Neuronal stem cell (in vitro differentiated cells): ENCODE results near the gene SPRTN.
A peak's percentile ranks its signal among the peaks of the same experiment; 100 is the strongest.

Experiments used
- DNase-seq: peaks from one replicate; pipeline ENCODE4 v3.0.0-alpha.2; 2013; ENCODE audit warnings: low spot score
- H2AFZ ChIP-seq: one replicate; pipeline ENCODE4 v1.6.1; 2013; ENCODE audit warnings: mild to moderate bottlenecking, low read length, inconsistent platforms
- H2AK5ac ChIP-seq: 2 replicates; pipeline ENCODE4 v1.6.1; 2013; ENCODE audit warnings: low read depth, mild to moderate bottlenecking, inconsistent platforms, low read length, moderate library complexity, mixed read lengths
- H2BK120ac ChIP-seq: 2 replicates; pipeline ENCODE4 v1.6.1; 2013; ENCODE audit warnings: low read depth, mild to moderate bottlenecking, inconsistent platforms, low read length, moderate library complexity, mixed read lengths
- H2BK12ac ChIP-seq: one replicate; pipeline ENCODE4 v1.6.1; 2013; ENCODE audit warnings: low read length, inconsistent platforms
- H2BK15ac ChIP-seq: 2 replicates; pipeline ENCODE4 v1.6.1; 2013; ENCODE audit warnings: mild to moderate bottlenecking, low read length, inconsistent platforms, mixed read lengths
- H2BK5ac ChIP-seq: one replicate; pipeline ENCODE4 v1.6.1; 2013; ENCODE audit warnings: inconsistent platforms, mild to moderate bottlenecking, low read length, moderate library complexity
- H3K14ac ChIP-seq: one replicate; pipeline ENCODE4 v1.6.1; 2013; ENCODE audit warnings: low read length, inconsistent platforms
- H3K18ac ChIP-seq: 2 replicates; pipeline ENCODE4 v1.6.1; 2013; ENCODE audit warnings: low read length, inconsistent platforms
- H3K23ac ChIP-seq: 2 replicates; pipeline ENCODE4 v1.6.1; 2013; ENCODE audit warnings: low read depth, mild to moderate bottlenecking, mixed read lengths, low read length, inconsistent platforms; ENCODE audit not compliant: poor library complexity
- H3K27ac ChIP-seq: replicated peaks from 3 replicates; pipeline ENCODE4 v1.5.1; 2013; ENCODE audit warnings: low read length, inconsistent platforms
- H3K27me3 ChIP-seq, 3 experiments: 2 replicates each; pipeline ENCODE4 v1.6.1; 2013; ENCODE audit warnings: low read length in 3 of 3, mild to moderate bottlenecking in 2 of 3, inconsistent platforms in 1 of 3, low read depth in 1 of 3, mixed read lengths in 1 of 3, moderate library complexity in 1 of 3; ENCODE audit not compliant: control insufficient read depth in 3 of 3, insufficient read depth in 3 of 3
- H3K36me3 ChIP-seq, 2 donors: replicated peaks in 1 of 2; 2 replicates each; pipeline ENCODE4 v1.6.1; 2013; ENCODE audit warnings: low read length in 2 of 2; ENCODE audit not compliant: control insufficient read depth in 2 of 2, insufficient read depth in 2 of 2
- H3K4ac ChIP-seq: 2 replicates; pipeline ENCODE4 v1.6.1; 2013; ENCODE audit warnings: inconsistent platforms, mild to moderate bottlenecking, low read length, moderate library complexity
- H3K4me1 ChIP-seq, 2 donors: 1 replicate in 1 of 2; 2 replicates in 1 of 2; pipeline ENCODE4 v1.6.1; 2013; ENCODE audit warnings: low read length in 2 of 2, low read depth in 1 of 2; ENCODE audit not compliant: control insufficient read depth in 2 of 2, insufficient read depth in 1 of 2
- H3K4me2 ChIP-seq: one replicate; pipeline ENCODE4 v1.6.1; 2013; ENCODE audit warnings: mild to moderate bottlenecking, low read length, inconsistent platforms; ENCODE audit not compliant: insufficient read depth, poor library complexity, severe bottlenecking
- H3K4me3 ChIP-seq, 2 donors: 2 replicates each; pipeline ENCODE4 v1.5.1; 2013; ENCODE audit warnings: low read length in 2 of 2, mild to moderate bottlenecking in 2 of 2, inconsistent platforms in 1 of 2, moderate library complexity in 1 of 2
- H3K79me1 ChIP-seq: one replicate; pipeline ENCODE4 v1.6.1; 2013; ENCODE audit warnings: low read depth, mild to moderate bottlenecking, inconsistent platforms, low read length, moderate library complexity
- H3K9ac ChIP-seq: one replicate; pipeline ENCODE4 v1.6.1; 2013; ENCODE audit warnings: mild to moderate bottlenecking, low read depth, low read length, inconsistent platforms; ENCODE audit not compliant: poor library complexity
- H3K9me3 ChIP-seq, 2 donors: replicated peaks in 1 of 2; 2 replicates each; pipeline versions ENCODE3 to v1.6.1; 2013; ENCODE audit warnings: low read length in 2 of 2, mild to moderate bottlenecking in 2 of 2, inconsistent platforms in 1 of 2, low read depth in 1 of 2, mixed read lengths in 1 of 2, moderate library complexity in 1 of 2; ENCODE audit not compliant: control insufficient read depth in 2 of 2, insufficient read depth in 1 of 2
- H4K8ac ChIP-seq: one replicate; pipeline ENCODE4 v1.6.1; 2013; ENCODE audit warnings: low read depth, mild to moderate bottlenecking, inconsistent platforms, low read length, moderate library complexity
- H4K91ac ChIP-seq: one replicate; pipeline ENCODE4 v1.6.1; 2013; ENCODE audit warnings: low read length, low read depth, mild to moderate bottlenecking, inconsistent platforms; ENCODE audit not compliant: poor library complexity
- WGBS, 2 donors: extraction: QIAGEN DNeasy Blood & Tissue Kit; methylation state at CpG; one replicate each; pipeline ENCODE4 v1.1.7; 2013; ENCODE audit warnings: missing lambda C conversion rate in 2 of 2, mixed read lengths in 1 of 2; ENCODE audit not compliant: insufficient read length in 2 of 2, insufficient replicate concordance in 1 of 2; ENCODE audit errors: extremely low coverage in 2 of 2; 5-methylcytosine and 5-hydroxymethylcytosine counted together

The SPRTN gene

DNA sequence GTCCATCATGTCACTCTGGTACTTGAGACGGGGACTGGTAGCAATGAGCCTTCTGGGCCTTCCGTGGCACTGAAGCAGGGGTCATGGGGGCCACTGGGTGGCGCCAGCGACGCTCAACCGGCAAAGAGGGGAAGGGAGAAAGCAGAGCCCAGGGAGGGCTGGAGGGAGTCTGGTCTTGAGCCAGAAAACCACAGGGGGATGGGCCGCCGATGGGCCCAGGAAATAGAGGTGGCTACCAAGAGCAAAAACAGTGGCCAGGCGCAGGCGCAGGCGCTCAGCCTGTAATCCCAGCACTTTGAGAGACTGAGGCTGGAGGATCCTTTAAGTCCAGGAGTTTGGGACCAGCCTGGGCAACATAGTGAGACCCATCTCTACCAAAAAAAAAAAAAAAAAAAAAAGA lies 22.2 kb upstream of the SPRTN start:
- Histone ChIP-seq H4K91ac (no peak overlapping the region), H2BK12ac (no peak overlapping the region), H3K18ac (no peak overlapping the region), H3K9ac (no peak overlapping the region), H2BK15ac (no peak overlapping the region), H3K27me3 (no peaks in the 10 kb centered on the region), H3K4ac (no peak overlapping the region), H3K4me2 (no peak overlapping the region), H3K4me1 (no peaks in the 10 kb centered on the region), H4K8ac (no peak overlapping the region), H2BK5ac (no peak overlapping the region), H2BK120ac (no peak overlapping the region), H2AFZ (no peak overlapping the region), H3K23ac (no peak overlapping the region), H3K36me3 (no peaks in the 10 kb centered on the region), H2AK5ac (no peak overlapping the region), H3K9me3 (no peaks in the 10 kb centered on the region), H3K79me1 (no peaks in the 10 kb centered on the region), H3K27ac (no peak overlapping the region), H3K4me3 (no peak overlapping the region), H3K14ac (no peak overlapping the region)
- WGBS, 2 donors: no CpG with 5 or more reads among the region's 11 CpGs
- DNase-seq: peak; percentile 12

DNA sequence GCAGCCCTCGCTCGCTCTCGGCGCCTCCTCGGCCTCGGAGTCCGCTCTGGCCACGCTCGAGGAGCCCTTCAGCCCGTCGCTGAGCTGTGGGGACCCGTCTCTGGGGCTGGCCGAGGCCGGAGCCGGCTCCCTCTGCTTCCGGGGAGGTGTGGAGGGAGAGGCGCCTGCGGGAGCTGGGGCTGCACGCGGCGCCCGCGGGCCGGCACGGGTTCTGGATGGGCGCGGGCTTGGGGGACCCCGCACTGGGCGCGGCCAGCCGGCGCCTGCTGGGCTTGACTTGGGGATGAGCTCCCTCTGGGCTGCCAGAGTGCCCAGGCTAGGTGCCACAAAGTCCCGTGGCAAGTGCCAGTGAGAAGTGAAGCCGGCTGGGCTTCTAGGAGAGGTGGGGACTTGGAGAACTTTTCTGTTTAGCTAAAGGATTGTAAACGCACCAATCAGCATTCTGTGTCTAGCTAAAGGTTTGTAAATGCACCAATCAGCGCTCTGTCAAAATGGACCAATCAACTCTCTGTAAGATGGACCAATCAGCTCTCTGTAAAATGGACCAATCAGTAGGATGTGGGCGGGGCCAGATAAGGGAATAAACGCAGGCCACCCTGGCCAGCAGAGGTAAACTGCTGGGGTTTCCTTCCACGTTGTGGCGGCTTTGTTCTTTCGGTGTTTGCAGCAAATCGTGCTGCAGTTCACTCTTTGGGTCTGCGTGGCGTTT lies 20.6 kb upstream of the SPRTN start:
- no peak overlapping the region for H2BK12ac ChIP-seq
- no peak overlapping the region for H3K14ac ChIP-seq
- no peak overlapping the region for H2AK5ac ChIP-seq
- no peak overlapping the region for H3K9ac ChIP-seq
- no peak overlapping the region for H3K4me3 ChIP-seq
- H3K4ac ChIP-seq: no peak overlapping the region
- no CpG with 5 or more reads among the region's 44 CpGs for WGBS, 2 donors
- H3K18ac ChIP-seq: no peak overlapping the region
- H2AFZ ChIP-seq: no peak overlapping the region
- no peak overlapping the region for H3K27ac ChIP-seq
- no peak overlapping the region for H3K23ac ChIP-seq
- DNase-seq: no peak
- no peak overlapping the region for H2BK5ac ChIP-seq
- no peak overlapping the region for H2BK120ac ChIP-seq
- no peak overlapping the region for H3K4me2 ChIP-seq
- no peaks in the 10 kb centered on the region for H3K36me3 ChIP-seq
- no peaks in the 10 kb centered on the region for H3K79me1 ChIP-seq
- no peak overlapping the region for H4K8ac ChIP-seq
- no peak overlapping the region for H2BK15ac ChIP-seq
- H4K91ac ChIP-seq: no peak overlapping the region
- H3K27me3 ChIP-seq: no peaks in the 10 kb centered on the region
- no peaks in the 10 kb centered on the region for H3K4me1 ChIP-seq
- no peaks in the 10 kb centered on the region for H3K9me3 ChIP-seq

DNA sequence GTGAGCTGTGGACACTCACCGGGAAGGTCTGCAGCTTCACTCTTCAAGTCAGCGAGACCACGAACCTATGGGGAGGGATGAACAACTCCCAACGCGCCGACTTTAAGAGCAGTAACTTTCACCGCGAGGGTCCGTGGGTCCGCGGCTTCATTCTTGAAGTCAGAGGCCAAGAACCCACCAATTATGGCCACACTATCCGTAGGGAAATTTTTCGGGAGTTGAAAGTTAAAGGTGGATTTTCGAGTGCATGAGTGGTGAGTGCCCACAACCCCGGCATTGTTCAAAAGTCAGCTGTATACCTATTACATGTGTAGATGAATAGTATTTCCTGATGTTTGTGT lies 20.1 kb upstream of the SPRTN start:
- Histone ChIP-seq H2BK120ac (no peak overlapping the region), H2AFZ (no peak overlapping the region), H3K4me3 (no peak overlapping the region), H4K8ac (no peak overlapping the region), H4K91ac (no peak overlapping the region), H3K9ac (no peak overlapping the region), H2BK15ac (no peak overlapping the region), H3K4me1 (no peaks in the 10 kb centered on the region), H2AK5ac (no peak overlapping the region), H3K4me2 (no peak overlapping the region), H3K9me3 (no peaks in the 10 kb centered on the region), H3K18ac (no peak overlapping the region), H3K14ac (no peak overlapping the region), H2BK12ac (no peak overlapping the region), H3K36me3 (no peaks in the 10 kb centered on the region), H3K27me3 (no peaks in the 10 kb centered on the region), H3K79me1 (no peaks in the 10 kb centered on the region), H3K4ac (no peak overlapping the region), H2BK5ac (no peak overlapping the region), H3K23ac (no peak overlapping the region), H3K27ac (no peak overlapping the region)
- DNase-seq: no peak
- no CpG with 5 or more reads among the region's 15 CpGs for WGBS, 2 donors

DNA sequence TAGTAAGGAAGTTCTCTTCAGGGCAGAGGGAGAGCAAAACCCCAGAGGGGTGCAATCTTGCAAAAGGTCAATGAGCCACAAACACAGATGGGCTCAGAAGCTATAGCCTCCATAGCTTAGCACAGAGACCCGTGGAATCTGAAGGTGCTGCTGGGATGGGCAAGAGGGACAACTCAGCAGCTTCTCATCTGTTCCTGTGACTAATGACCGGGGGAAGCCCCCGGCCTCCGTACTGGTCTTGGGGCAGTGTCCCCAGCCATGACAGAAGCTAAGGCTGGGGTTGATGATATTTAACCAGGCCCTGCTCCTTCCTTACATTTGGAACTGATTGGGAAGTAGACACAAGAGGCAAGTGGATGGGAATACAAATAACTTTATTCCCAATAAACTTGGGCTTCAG lies 19.5 kb upstream of the SPRTN start:
- no peaks in the 10 kb centered on the region for H3K36me3 ChIP-seq
- H2BK120ac ChIP-seq: no peak overlapping the region
- H3K4me1 ChIP-seq: no peaks in the 10 kb centered on the region
- H3K14ac ChIP-seq: no peak overlapping the region
- no peak overlapping the region for H3K4me3 ChIP-seq
- WGBS, 2 donors: no CpG with 5 or more reads among the region's 4 CpGs
- H2AK5ac ChIP-seq: no peak overlapping the region
- no peak for DNase-seq
- no peak overlapping the region for H2BK5ac ChIP-seq
- no peak overlapping the region for H2BK15ac ChIP-seq
- H3K4me2 ChIP-seq: no peak overlapping the region
- H3K27ac ChIP-seq: no peak overlapping the region
- H3K18ac ChIP-seq: no peak overlapping the region
- H3K4ac ChIP-seq: no peak overlapping the region
- H3K79me1 ChIP-seq: no peaks in the 10 kb centered on the region
- H2AFZ ChIP-seq: no peak overlapping the region
- H3K27me3 ChIP-seq: no peaks in the 10 kb centered on the region
- H4K8ac ChIP-seq: no peak overlapping the region
- no peak overlapping the region for H3K23ac ChIP-seq
- H4K91ac ChIP-seq: no peak overlapping the region
- H3K9me3 ChIP-seq: no peaks in the 10 kb centered on the region
- H2BK12ac ChIP-seq: no peak overlapping the region
- H3K9ac ChIP-seq: no peak overlapping the region
